ENCODE measurements around the gene VBP1.
"Not testable (repeated sequence)": the region's sequence is repeated elsewhere in the genome, so short reads cannot be mapped to it uniquely, and the experiment has no call there.

Gene VBP1

GRCh38 chrX:155216179-155216939, at the start of gene VBP1:
Gene VBP1 (plus strand): TSS chrX:155216460. CDS start chrX:155216483, 23 bp downstream.
- peak; percentile 95 for DNase-seq (ENCODE audit: low spot score)

GRCh38 chrX:155169881-155170280, 46.4 kb upstream of the VBP1 start:
- no peak for DNase-seq (ENCODE audit: low spot score)

GRCh38 chrX:155179346-155179997, 36.8 kb upstream of the VBP1 start:
- peak; percentile 30 for DNase-seq (ENCODE audit: low spot score)

GRCh38 chrX:155188786-155189185, 27.5 kb upstream of the VBP1 start:
- DNase-seq (ENCODE audit: low spot score), result no peak

- DNase-seq (ENCODE audit: low spot score), result no peak
These were observed 5.1 kb upstream of the VBP1 start for GRCh38 chrX:155211208-155211607.

- no peak for DNase-seq (ENCODE audit: low spot score)
These were observed 2.5 kb upstream of the VBP1 start for GRCh38 chrX:155213731-155214130.

GRCh38 chrX:155215443-155216178, 649 bp upstream of the VBP1 start:
- DNase-seq (ENCODE audit: low spot score), result no peak

- DNase-seq (ENCODE audit: low spot score), result no peak
These were observed 730 bp downstream of the VBP1 start for GRCh38 chrX:155216940-155217440.

- DNase-seq (ENCODE audit: low spot score), result no peak
These were observed 2.5 kb downstream of the VBP1 start for GRCh38 chrX:155218777-155219176.

GRCh38 chrX:155221351-155221750, 5.1 kb downstream of the VBP1 start:
- no peak for DNase-seq (ENCODE audit: low spot score)

- DNase-seq (ENCODE audit: low spot score), result not testable (repeated sequence)
These were observed 7.5 kb downstream of the VBP1 start for GRCh38 chrX:155223746-155224145.

GRCh38 chrX:155225774-155226173, 9.5 kb downstream of the VBP1 start:
- DNase-seq (ENCODE audit: low spot score), result no peak

GRCh38 chrX:155231163-155231562, 14.9 kb downstream of the VBP1 start:
- no peak for DNase-seq (ENCODE audit: low spot score)

- no peak for DNase-seq (ENCODE audit: low spot score)
These were observed 19.6 kb downstream of the VBP1 start for GRCh38 chrX:155235891-155236290.

- no peak for DNase-seq (ENCODE audit: low spot score)
These were observed 21.5 kb downstream of the VBP1 start for GRCh38 chrX:155237719-155238118.

- no peak for DNase-seq (ENCODE audit: low spot score)
These were observed 26.0 kb downstream of the VBP1 start for GRCh38 chrX:155242300-155242699.

GRCh38 chrX:155246748-155247147, 30.5 kb downstream of the VBP1 start:
- peak; percentile 49 for DNase-seq (ENCODE audit: low spot score)

- DNase-seq (ENCODE audit: low spot score), result no peak
These were observed 31.2 kb downstream of the VBP1 start for GRCh38 chrX:155247497-155247896.

- DNase-seq (ENCODE audit: low spot score), result no peak
These were observed 35.1 kb downstream of the VBP1 start for GRCh38 chrX:155251391-155251790.

GRCh38 chrX:155259752-155260151, 43.5 kb downstream of the VBP1 start:
- DNase-seq (ENCODE audit: low spot score), result no peak

- no peak for DNase-seq (ENCODE audit: low spot score)
These were observed 46.9 kb downstream of the VBP1 start for GRCh38 chrX:155262970-155263754.
